GM18505 (cell line): ENCODE data around the gene GRM3.

Source experiments
- ATAC-seq: cut with Tn5 transposase; IDR thresholded peaks from one replicate; pipeline ENCODE4 v1.9.1; 2021; ENCODE audit not compliant: unreplicated experiment
- POLR2A ChIP-seq: IDR thresholded peaks from 4 replicates; pipeline ENCODE4 v1.6.1; 2011; ENCODE audit warnings: borderline replicate concordance; ENCODE audit not compliant: insufficient read depth, insufficient read length; ENCODE audit errors: extremely low read depth

GRM3 gene

DNA sequence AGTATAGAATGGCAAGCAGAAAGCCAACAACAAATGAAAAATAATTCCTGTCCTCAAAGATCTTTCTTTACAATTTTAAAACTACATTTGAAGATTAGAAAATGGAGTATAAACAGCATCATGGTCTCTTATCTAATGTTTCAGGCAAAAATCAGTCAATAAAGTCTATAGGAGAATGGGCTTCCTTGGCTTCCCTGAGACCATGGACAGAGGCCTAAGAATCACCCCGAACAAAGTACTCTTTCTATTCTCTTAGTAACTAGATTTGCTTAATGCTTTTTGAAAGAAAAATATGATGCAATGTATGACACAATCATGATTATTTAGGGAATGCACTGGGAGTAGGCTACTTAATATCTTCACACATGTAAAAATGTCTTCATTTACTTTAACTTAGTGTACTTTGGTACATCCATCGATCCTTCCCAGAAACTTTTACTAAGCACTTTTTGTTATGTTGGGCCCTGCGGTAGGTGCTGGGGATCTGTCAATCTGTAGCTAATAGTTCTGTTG is 17.3 kb downstream of the GRM3 start:
- no peak for TF ChIP-seq POLR2A
- ATAC-seq: no peak

DNA sequence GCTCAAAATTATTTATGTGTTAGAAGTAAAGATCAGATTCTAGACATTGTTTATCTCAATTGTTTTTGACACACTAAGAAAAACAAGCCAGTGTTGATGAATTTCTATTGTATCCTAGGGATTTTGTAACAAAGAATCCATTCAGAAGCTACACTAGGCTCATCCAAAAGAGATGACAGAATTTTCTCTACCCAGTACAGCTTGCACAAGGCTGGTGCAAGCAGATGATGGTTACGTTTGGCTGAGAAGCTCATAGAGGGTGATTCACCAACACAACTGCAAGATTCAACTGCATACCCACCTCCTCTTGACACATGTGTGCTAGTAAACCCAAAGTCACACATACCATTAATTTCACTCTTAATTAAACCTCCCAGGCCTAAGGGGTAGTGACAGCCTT is 20.8 kb downstream of the GRM3 start:
- no peak for TF ChIP-seq POLR2A
- no peak for ATAC-seq

DNA sequence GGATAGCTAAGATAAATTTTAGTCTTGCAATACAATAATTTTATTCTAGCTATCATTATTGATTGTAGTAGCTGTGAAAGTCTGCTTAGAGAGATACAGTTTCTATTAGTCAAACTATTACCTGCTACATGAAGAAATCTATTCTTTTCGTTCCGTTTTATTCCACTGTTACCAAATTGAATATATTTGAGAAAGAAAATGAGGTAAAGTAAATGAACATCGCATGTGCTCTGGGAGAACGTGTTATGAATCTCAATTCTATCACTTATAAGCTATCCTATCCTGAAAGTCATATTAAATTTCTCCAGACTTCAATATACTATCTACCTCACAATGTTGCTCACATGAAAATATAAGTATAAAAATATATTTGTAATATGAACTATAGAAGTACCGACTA is 21.3 kb downstream of the GRM3 start:
- no peak for ATAC-seq
- TF ChIP-seq POLR2A: no peak

DNA sequence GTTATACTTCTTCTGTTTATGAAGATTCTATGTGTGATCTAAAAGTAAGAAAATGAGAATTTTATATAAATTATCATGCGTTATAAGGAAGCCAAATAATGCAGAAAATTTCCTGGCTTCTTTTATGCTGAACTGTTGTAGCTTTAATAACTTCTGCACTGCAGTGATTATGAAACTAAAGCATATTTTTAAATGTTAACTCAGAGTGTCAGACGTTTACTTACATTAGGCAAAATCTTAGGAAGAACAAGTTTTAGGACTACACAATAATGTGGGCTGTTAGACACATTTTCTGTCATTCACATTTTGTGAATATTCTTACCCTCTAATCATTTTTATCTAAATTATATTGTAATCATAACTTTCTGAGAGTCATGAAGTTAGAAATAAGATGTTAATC is 22.0 kb downstream of the GRM3 start:
- no peak for ATAC-seq
- TF ChIP-seq POLR2A: no peak

DNA sequence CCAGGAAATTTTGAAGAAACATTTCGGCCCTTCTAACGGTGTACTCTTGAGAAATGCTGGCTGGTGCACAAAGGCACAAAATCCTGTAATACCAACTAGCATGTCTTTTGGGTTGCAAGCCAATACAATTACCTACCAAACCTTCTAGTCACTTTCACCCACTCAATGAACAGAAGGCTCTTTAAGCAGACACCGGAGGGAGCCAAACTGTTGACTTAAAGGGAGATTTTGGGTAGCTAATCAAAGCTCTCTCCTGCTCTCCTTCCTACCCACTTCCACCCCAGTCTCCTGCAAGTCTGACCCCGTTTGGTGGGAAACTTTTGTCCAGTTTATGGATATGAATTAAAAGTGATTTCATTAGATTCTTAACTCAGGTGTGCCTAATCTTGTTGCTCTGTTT is 24.0 kb downstream of the GRM3 start:
- no peak for TF ChIP-seq POLR2A
- ATAC-seq: no peak

DNA sequence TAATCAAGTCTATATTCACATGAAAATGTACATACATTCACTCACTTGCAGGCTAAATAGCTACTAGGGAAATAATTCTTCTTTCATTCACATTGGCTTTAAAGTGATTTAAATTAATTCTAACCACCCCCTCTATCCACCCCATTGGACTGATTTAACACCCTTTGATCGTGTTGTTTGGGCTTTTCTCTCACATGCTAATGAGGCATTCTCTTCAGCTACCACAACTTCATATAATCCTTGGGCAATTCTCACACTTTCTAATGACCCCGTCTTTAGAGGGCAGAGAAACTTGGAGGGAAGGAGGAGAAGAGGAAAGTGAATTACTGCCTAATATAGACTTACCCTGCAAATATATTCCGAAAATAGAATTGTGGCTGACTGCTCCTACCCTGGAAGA is 24.6 kb downstream of the GRM3 start:
- no peak for ATAC-seq
- no peak for TF ChIP-seq POLR2A

DNA sequence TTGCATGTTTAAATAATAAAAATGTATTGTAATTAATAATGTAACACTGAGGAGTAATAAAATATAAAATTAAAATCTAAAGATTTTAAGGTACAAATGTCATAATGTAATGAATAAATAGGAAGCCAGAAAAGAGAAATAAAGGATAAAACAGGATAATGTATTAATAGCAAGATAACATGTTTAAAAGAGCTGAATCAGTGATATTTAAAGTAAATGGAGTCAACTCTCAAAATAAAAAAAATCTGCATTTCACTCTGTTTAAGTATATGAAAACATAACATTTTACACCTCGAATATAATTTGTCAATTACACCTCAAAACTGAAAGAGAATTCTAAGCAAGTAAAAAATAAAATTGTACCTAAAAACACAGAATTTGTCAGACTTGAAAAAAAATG is 44.1 kb downstream of the GRM3 start:
- no peak for TF ChIP-seq POLR2A
- ATAC-seq: no peak

DNA sequence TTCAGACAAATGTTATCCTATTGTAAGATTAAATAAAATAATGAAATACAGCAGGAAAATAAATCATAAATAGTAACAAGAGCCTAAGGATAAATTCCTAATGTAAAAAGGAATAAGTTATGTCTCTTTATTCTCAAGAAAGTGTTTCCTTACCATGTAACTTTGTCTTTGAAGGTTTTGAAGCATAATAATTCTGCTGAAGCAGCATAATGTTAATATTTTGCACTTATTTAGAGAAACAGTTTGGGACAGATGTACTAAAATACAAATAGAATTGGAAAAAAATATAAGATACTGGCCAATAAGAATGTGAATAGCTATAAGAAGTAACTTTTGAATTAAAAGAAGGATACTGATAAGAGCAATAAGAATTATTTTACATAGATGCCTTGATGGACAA is 45.7 kb downstream of the GRM3 start:
- no peak for TF ChIP-seq POLR2A
- no peak for ATAC-seq

DNA sequence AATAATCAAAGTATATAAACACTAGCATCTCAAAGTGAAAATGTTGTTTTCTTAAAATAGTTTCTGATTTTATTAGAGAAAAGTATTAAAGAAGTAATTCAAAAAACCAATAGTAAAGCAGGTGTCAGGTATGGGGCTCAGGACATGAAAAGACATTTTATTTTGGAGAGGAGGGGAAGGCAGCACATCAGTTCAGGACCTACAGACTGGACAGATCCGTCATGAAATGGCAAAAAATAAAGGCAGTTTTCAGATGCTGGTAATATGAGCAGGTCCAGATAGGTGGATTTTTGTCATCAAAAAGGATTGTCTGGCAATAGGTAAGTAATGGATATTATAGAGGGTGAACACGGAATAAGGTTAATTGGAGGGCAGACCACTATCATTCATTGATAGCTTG is 49.0 kb downstream of the GRM3 start:
- no peak for ATAC-seq
- no peak for TF ChIP-seq POLR2A

- TF ChIP-seq POLR2A: no peak
- no peak for ATAC-seq
Observed at GRCh38 chr7:86706406-86706805, 62.7 kb downstream of the GRM3 start.

DNA sequence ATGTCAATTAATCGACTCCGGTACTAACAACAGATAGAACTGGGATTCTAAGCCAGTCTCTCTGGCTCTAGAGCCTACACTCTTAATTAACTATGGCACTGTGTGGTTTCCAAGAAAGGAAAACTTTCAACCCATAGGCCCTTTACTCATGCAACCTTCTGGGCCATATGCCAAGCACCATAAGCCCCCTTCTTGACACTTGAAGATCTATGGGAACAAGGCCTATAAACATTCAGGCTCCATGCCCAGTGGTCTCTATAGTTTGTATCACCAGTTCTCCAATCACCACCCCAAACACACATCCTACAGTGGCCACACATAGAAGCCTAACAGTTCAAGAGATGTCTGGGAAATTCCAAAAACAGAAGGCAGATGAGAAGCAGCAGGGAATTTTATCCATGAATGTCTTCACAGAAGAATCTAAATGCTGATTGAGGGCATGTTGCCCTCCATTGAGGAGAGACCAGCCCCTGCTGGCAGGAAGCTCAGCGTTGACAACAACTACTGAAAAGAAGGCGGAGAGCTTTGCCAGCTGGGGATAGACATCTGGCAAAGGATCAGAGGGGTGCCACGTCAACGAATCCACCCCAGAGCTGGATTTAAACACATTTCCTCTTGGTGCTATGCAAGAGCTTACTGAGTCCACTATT is 64.4 kb downstream of the GRM3 start:
- no peak for ATAC-seq
- TF ChIP-seq POLR2A: no peak

- TF ChIP-seq POLR2A: no peak
Observed at GRCh38 chr7:86720306-86720705, 76.6 kb downstream of the GRM3 start.

GRCh38 chr7:86733783-86734182 is 90.1 kb downstream of the GRM3 start:
- no peak for TF ChIP-seq POLR2A
- no peak for ATAC-seq

More at GRCh38 chr7:86720306-86720705, 76.6 kb downstream of the GRM3 start:
- ATAC-seq: no peak

GRCh38 chr7:86745013-86745745 is 101.5 kb downstream of the GRM3 start:
- no peak for ATAC-seq
- no peak for TF ChIP-seq POLR2A
